GM23338 (cell line): ENCODE results near the gene PF4V1.

Experiments
- CREB1 ChIP-seq: fragments of 250-450 bp; sonication (Bioruptor Pico); IDR thresholded peaks from 2 replicates; pipeline ENCODE4 v1.5.0; 2020; ENCODE audit warnings: low read depth, mild to moderate bottlenecking, moderate library complexity
- CTCF ChIP-seq, 2 experiments: fragments of 200-600 bp in 1 of 2; sonication (generic) in 1 of 2; conservative IDR thresholded peaks; 2 replicates each; pipeline versions ENCODE4 v1.5.1 to v1.6.1; 2016 to 2017; ENCODE audit warnings: antibody characterized with exemption in 2 of 2, low read depth in 2 of 2, mild to moderate bottlenecking in 2 of 2, moderate library complexity in 1 of 2
- ETS1 ChIP-seq: IDR thresholded peaks from 2 replicates; pipeline ENCODE4 v1.6.1; 2016; ENCODE audit warnings: antibody characterized with exemption
- EZH2 ChIP-seq: fragments of 200-600 bp; sonication (generic); IDR thresholded peaks from one replicate; pipeline ENCODE4 v1.8.0; 2017; ENCODE audit warnings: antibody characterized with exemption, mild to moderate bottlenecking, low read depth; ENCODE audit not compliant: unreplicated experiment
- EZH2phosphoT487 ChIP-seq: fragments of 200-600 bp; sonication (generic); IDR thresholded peaks from one replicate; pipeline ENCODE4 v1.8.1; 2018; ENCODE audit warnings: antibody characterized with exemption; ENCODE audit not compliant: unreplicated experiment
- JUNB ChIP-seq: IDR thresholded peaks from one replicate; pipeline ENCODE4 v1.6.1; 2016; ENCODE audit warnings: antibody characterized with exemption; ENCODE audit not compliant: unreplicated experiment
- POLR2AphosphoS5 ChIP-seq: IDR thresholded peaks from 2 replicates; pipeline ENCODE4 v1.6.1; 2016; ENCODE audit warnings: antibody characterized with exemption, low read depth
- REST ChIP-seq: IDR thresholded peaks from one replicate; pipeline ENCODE4 v1.6.1; 2018; ENCODE audit warnings: antibody characterized with exemption; ENCODE audit not compliant: unreplicated experiment
- ZNF114 ChIP-seq: fragments of 250-450 bp; sonication (Bioruptor Pico); IDR thresholded peaks from 2 replicates; pipeline ENCODE4 v1.5.0; 2020; ENCODE audit warnings: mild to moderate bottlenecking, moderate library complexity
- ZNF331 ChIP-seq: fragments of 250-450 bp; sonication (Bioruptor Pico); IDR thresholded peaks from 2 replicates; pipeline ENCODE4 v1.5.0; 2020; ENCODE audit warnings: low read depth, mild to moderate bottlenecking, moderate library complexity
- ZNF462 ChIP-seq: fragments of 250-450 bp; sonication (Bioruptor Pico); IDR thresholded peaks from 2 replicates; pipeline ENCODE4 v1.5.0; 2020; ENCODE audit warnings: mild to moderate bottlenecking, moderate library complexity

- no peak for TF ChIP-seq EZH2
- no peak for TF ChIP-seq CTCF (conservative IDR thresholded peaks at IDR 0.05; ENCODE audit: low read depth in 2 of 2)
- TF ChIP-seq EZH2phosphoT487, result no peak
- no peak for TF ChIP-seq POLR2AphosphoS5
- no peak for TF ChIP-seq JUNB
- no peak for TF ChIP-seq ZNF331 (CRISPR knock-in tag)
- no peak for TF ChIP-seq CREB1 (CRISPR knock-in tag)
- TF ChIP-seq REST, result no peak
- no peak for TF ChIP-seq ZNF114
- TF ChIP-seq ETS1, result no peak
- no peak for TF ChIP-seq ZNF462 (CRISPR knock-in tag)
Observed at GRCh38 chr4:73859614-73860088, 6.6 kb downstream of the PF4V1 start.
